HepG2 (cell line): ENCODE results near the gene GNAL.

ENCODE experiments used
- CEBPB ChIP-seq: IDR thresholded peaks from 2 replicates; pipeline ENCODE4 v1.6.1; 2011; ENCODE audit warnings: low read depth, low read length, improper control_type of control experiment, borderline replicate concordance
- CTCF ChIP-seq: sonication (generic); formaldehyde crosslinking; IDR thresholded peaks from 2 replicates; pipeline ENCODE4 v1.5.0; 2020; ENCODE audit warnings: mild to moderate bottlenecking, missing genetic modification reagents, moderate library complexity
- KLF16 ChIP-seq, 2 experiments: sonication (generic) in 1 of 2; formaldehyde crosslinking in 1 of 2; IDR thresholded peaks; 2 replicates each; pipeline versions ENCODE4 v1.6.1 to v1.8.0; 2016 to 2023; ENCODE audit warnings: missing genetic modification reagents in 2 of 2, missing compliant biosample characterization in 1 of 2
- MXI1 ChIP-seq: IDR thresholded peaks from 3 replicates; pipeline ENCODE4 v1.6.1; 2012; ENCODE audit warnings: low read depth, low read length, inconsistent platforms, borderline replicate concordance
- NFIC ChIP-seq: IDR thresholded peaks from 2 replicates; pipeline ENCODE4 v1.6.1; 2012; ENCODE audit warnings: mild to moderate bottlenecking, low read length, inconsistent platforms
- POLR2A ChIP-seq, 2 experiments: IDR thresholded peaks; 2 replicates each; pipeline ENCODE4 v1.6.1; 2011; ENCODE audit warnings: low read depth in 2 of 2, low read length in 2 of 2, mild to moderate bottlenecking in 1 of 2, moderate library complexity in 1 of 2; ENCODE audit not compliant: insufficient read depth in 1 of 2
- PRMT3 ChIP-seq: sonication (generic); formaldehyde crosslinking; IDR thresholded peaks from 2 replicates; pipeline ENCODE4 v1.8.1; 2022; ENCODE audit warnings: low read depth, mild to moderate bottlenecking, moderate library complexity, missing genetic modification reagents, borderline replicate concordance
- RFX5 ChIP-seq: IDR thresholded peaks from 2 replicates; pipeline ENCODE4 v1.6.1; 2011; ENCODE audit warnings: low read depth, low read length, improper control_type of control experiment
- SAP130 ChIP-seq: IDR thresholded peaks from 2 replicates; pipeline ENCODE4 v1.6.1; 2016; ENCODE audit warnings: low read depth
- U2AF1 ChIP-seq: fragments of 200-400 bp; formaldehyde crosslinking; optimal IDR thresholded peaks from 2 replicates; pipeline ENCODE3; 2017; ENCODE audit warnings: mild to moderate bottlenecking, low read depth, low read length
- ZFP36 ChIP-seq: fragments of 150-350 bp; IDR thresholded peaks from 2 replicates; pipeline ENCODE4 v1.6.1; 2018; ENCODE audit warnings: borderline replicate concordance, low read length, low read depth; ENCODE audit not compliant: partially characterized antibody
- ZNF776 ChIP-seq: sonication (generic); formaldehyde crosslinking; IDR thresholded peaks from 2 replicates; pipeline ENCODE4 v1.4.0; 2020; ENCODE audit warnings: mild to moderate bottlenecking, missing genetic modification reagents
- ZSCAN20 ChIP-seq: sonication (generic); formaldehyde crosslinking; IDR thresholded peaks from 2 replicates; pipeline ENCODE4 v1.4.0; 2020; ENCODE audit warnings: missing genetic modification reagents, mild to moderate bottlenecking, borderline replicate concordance

GRCh38 chr18:11661430-11661829 lies 27.6 kb upstream of the GNAL start:
- TF ChIP-seq ZNF776 (CRISPR knock-in tag) (no peak), KLF16 (CRISPR knock-in tag; IDR thresholded peaks at IDR 0.05) (no peak), RFX5 (no peak), SAP130 (no peak), POLR2A (IDR thresholded peaks at IDR 0.05; ENCODE audit: insufficient read depth in 1 of 2, low read depth in 2 of 2, low read length in 2 of 2) (no peak), CTCF (CRISPR knock-in tag) (no peak), ZSCAN20 (CRISPR knock-in tag) (no peak), CEBPB (no peak), ZFP36 (no peak), MXI1 (no peak), NFIC (no peak), PRMT3 (CRISPR knock-in tag) (no peak), U2AF1 (no peak)
